PC-9 (cell line): ENCODE measurements around the gene CRNKL1. TPM values are rescaled to one million over a fixed set of nuclear protein-coding genes. Genes with fewer than 3 reads are reported as not detected.

ENCODE experiments used
- BruUV-seq: library from RNA; stranded (reverse); fragments of 400-500 nt; replicated peaks from 2 replicates; lab custom pipeline; 2021; lab: Mats Ljungman, UMichigan
- CTCF ChIA-PET: fragments of 300-600 bp; sonication (Branson Sonifier 250); formaldehyde crosslinking; loops from one replicate; lab custom pipeline; 2022; ENCODE audit warnings: antibody characterized with exemption; lab: Charles Lee
- POLR2A ChIA-PET: fragments of 300-600 bp; sonication (Branson Sonifier 250); formaldehyde crosslinking; loops from one replicate; lab custom pipeline; 2022; ENCODE audit warnings: antibody characterized with exemption; ENCODE audit not compliant: unreplicated experiment; lab: Charles Lee
- DNase-seq, 2 experiments: peaks; one replicate each; pipeline versions ENCODE4 v3.0.0 to v3.0.0-alpha.2; 2015 to 2022; ENCODE audit warnings: mixed read lengths in 1 of 2
- H2AFZ ChIP-seq: fragments of 200-600 bp; sonication (generic); 2 replicates; pipeline ENCODE4 v1.8.1; 2017; ENCODE audit warnings: antibody characterized with exemption
- H3F3A ChIP-seq: fragments of 200-600 bp; sonication (generic); 2 replicates; pipeline ENCODE4 v1.8.1; 2017; ENCODE audit warnings: antibody characterized with exemption, mild to moderate bottlenecking, low read depth; ENCODE audit not compliant: insufficient read depth
- H3K27ac ChIP-seq: fragments of 200-600 bp; sonication (generic); 2 replicates; pipeline ENCODE4 v1.6.1; 2016; ENCODE audit warnings: mixed run types
- H3K27me3 ChIP-seq: fragments of 200-600 bp; sonication (generic); 2 replicates; pipeline ENCODE4 v1.6.1; 2016; ENCODE audit warnings: low read depth, mixed run types; ENCODE audit not compliant: insufficient read depth
- H3K36me3 ChIP-seq: fragments of 200-600 bp; sonication (generic); 2 replicates; pipeline ENCODE4 v1.6.1; 2016; ENCODE audit warnings: low read depth, mixed run types
- H3K4me1 ChIP-seq: fragments of 200-600 bp; sonication (generic); replicated peaks from 2 replicates; pipeline ENCODE4 v1.6.1; 2016; ENCODE audit warnings: mixed run types; ENCODE audit not compliant: insufficient read depth
- H3K4me2 ChIP-seq: fragments of 200-600 bp; sonication (generic); 2 replicates; pipeline ENCODE4 v1.6.1; 2017; ENCODE audit warnings: mixed run types
- H3K4me3 ChIP-seq: fragments of 200-600 bp; sonication (generic); 2 replicates; pipeline ENCODE4 v1.6.1; 2016; ENCODE audit warnings: mixed run types
- H3K79me2 ChIP-seq: fragments of 200-600 bp; sonication (generic); 2 replicates; pipeline ENCODE4 v1.6.1; 2017; ENCODE audit warnings: low read depth, mixed run types
- H3K9me2 ChIP-seq: fragments of 200-600 bp; sonication (generic); 2 replicates; pipeline ENCODE4 v1.8.1; 2017; ENCODE audit warnings: mild to moderate bottlenecking; ENCODE audit not compliant: insufficient read depth
- H3K9me3 ChIP-seq: fragments of 200-600 bp; sonication (generic); 2 replicates; pipeline ENCODE4 v1.8.1; 2016; ENCODE audit warnings: low read depth; ENCODE audit not compliant: insufficient read depth
- H4K20me1 ChIP-seq: fragments of 200-600 bp; sonication (generic); 2 replicates; pipeline ENCODE4 v1.8.1; 2017; ENCODE audit not compliant: insufficient read depth
- CTCF ChIP-seq: fragments of 200-600 bp; sonication (generic); conservative IDR thresholded peaks from 2 replicates; pipeline ENCODE4 v1.6.1; 2017; ENCODE audit warnings: mixed run types, antibody characterized with exemption, mild to moderate bottlenecking, moderate library complexity
- EZH2 ChIP-seq: fragments of 200-600 bp; sonication (generic); IDR thresholded peaks from 2 replicates; pipeline ENCODE4 v1.8.0; 2017; ENCODE audit warnings: antibody characterized with exemption, low read depth
- intact Hi-C: fragments of 100-400 bp; cut with micrococcal nuclease; formaldehyde crosslinking; loops from one replicate; pipeline ENCODE4 v1.10.0; 2022; ENCODE audit not compliant: unreplicated experiment
- total RNA-seq: library from RNA; stranded (reverse); gene quantifications from 2 replicates; pipeline ENCODE4 v1.2.3, GENCODE V29; 2021

Gene CRNKL1
- total RNA-seq, 1 experiment from 2014 or later = 24.8 TPM

DNA sequence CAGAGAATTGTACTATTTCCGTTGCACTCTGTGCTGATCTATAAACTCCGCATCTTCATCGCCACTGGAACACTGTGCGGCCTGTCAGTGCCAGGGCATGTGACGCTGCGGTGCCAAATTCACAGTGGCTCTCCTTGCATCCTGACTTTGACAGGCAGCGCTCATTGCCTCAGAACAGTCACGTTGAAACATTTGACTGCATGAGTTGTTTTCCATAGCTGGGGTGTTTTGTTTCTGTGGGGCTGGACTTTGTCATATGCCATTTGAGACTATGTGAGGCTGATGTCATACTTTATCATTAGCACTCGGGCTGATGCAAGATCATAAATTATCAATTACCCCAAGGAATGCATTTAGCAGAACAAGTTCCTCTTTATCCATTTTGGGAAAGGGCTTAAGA, 32.8 kb upstream of the CRNKL1 start:
- Histone ChIP-seq H3K4me2 (no peak overlapping the region), H3K9me2 (no peaks in the 10 kb centered on the region), H3K4me1 (no peaks in the 10 kb centered on the region), H3K27ac (no peak overlapping the region), H3K4me3 (no peak overlapping the region), H3F3A (no peaks in the 10 kb centered on the region), H4K20me1 (no peaks in the 10 kb centered on the region), H3K9me3 (no peaks in the 10 kb centered on the region), H3K36me3 (no peaks in the 10 kb centered on the region), H3K79me2 (no peaks in the 10 kb centered on the region), H2AFZ (no peak overlapping the region), H3K27me3 (peaks cover 22% of the 10 kb centered on the region)
- no peak for DNase-seq
- BruUV-seq = no TSS peak
- intact Hi-C loops = loop anchor here (2.0 to 10.0 kb wide), 2 partner anchors 508 to 740 kb away; no protein-coding TSS in a partner anchor
- TF ChIP-seq CTCF = no peak
- TF ChIP-seq EZH2 = no peak
- ChIA-PET POLR2A (no interaction called here), CTCF (no interaction called here)

GRCh38 chr20:20084296-20084752, 32.1 kb upstream of the CRNKL1 start:
- TF ChIP-seq EZH2 = no peak
- TF ChIP-seq CTCF = no peak
- CTCF ChIA-PET = no interaction called here
- DNase-seq = no peak
- Histone ChIP-seq H3K4me1 (no peaks in the 10 kb centered on the region), H3K9me2 (no peaks in the 10 kb centered on the region), H4K20me1 (no peaks in the 10 kb centered on the region), H3K4me2 (peak overlapping the region; percentile 65), H2AFZ (peak overlapping the region; percentile 59; the same call in 1 of the 2 replicates), H3K79me2 (no peaks in the 10 kb centered on the region), H3K9me3 (no peaks in the 10 kb centered on the region), H3K36me3 (no peaks in the 10 kb centered on the region), H3F3A (no peaks in the 10 kb centered on the region), H3K27ac (no peak overlapping the region), H3K4me3 (no peak overlapping the region; the same call in 1 of the 2 replicates), H3K27me3 (peaks cover 15% of the 10 kb centered on the region)
- intact Hi-C loops = loop anchor here (2.0 to 10.0 kb wide), 4 partner anchors 153 to 740 kb away; no protein-coding TSS in a partner anchor
- no TSS peak for BruUV-seq
- POLR2A ChIA-PET = no interaction called here

GRCh38 chr20:20083807-20084206, 31.5 kb upstream of the CRNKL1 start:
- Histone ChIP-seq H3K36me3 (no peaks in the 10 kb centered on the region), H3K9me2 (no peaks in the 10 kb centered on the region), H3K27ac (no peak overlapping the region), H3K4me1 (no peaks in the 10 kb centered on the region), H3F3A (no peaks in the 10 kb centered on the region), H3K4me2 (peak overlapping the region; percentile 65), H3K9me3 (no peaks in the 10 kb centered on the region), H3K27me3 (peaks cover 14% of the 10 kb centered on the region), H4K20me1 (no peaks in the 10 kb centered on the region), H2AFZ (peak overlapping the region; percentile 59; the same call in 1 of the 2 replicates), H3K79me2 (no peaks in the 10 kb centered on the region), H3K4me3 (no peak overlapping the region; the same call in 1 of the 2 replicates)
- intact Hi-C loops = loop anchor here (2.0 to 10.0 kb wide), 4 partner anchors 153 to 741 kb away; no protein-coding TSS in a partner anchor
- POLR2A ChIA-PET = no interaction called here
- no TSS peak for BruUV-seq
- TF ChIP-seq CTCF (peak; percentile 72), EZH2 (no peak)
- CTCF ChIA-PET = interaction anchor here (0.8 kb wide), 1 partner anchor 510 kb away, joined by 5 read pairs; no protein-coding TSS in a partner anchor
- DNase-seq = peak in 1 of 2 experiments; percentile 46
